Right lobe of liver (tissue), 4 donors: ENCODE data around the gene GPR78.

Source experiments
- POLR2A ChIP-seq: fragments of 450-650 bp; IDR thresholded peaks from one replicate; pipeline ENCODE4 v1.6.1; 2017; ENCODE audit warnings: antibody characterized with exemption, mild to moderate bottlenecking
- TF ChIP-seq, protein P1 (sequence below), 4 donors: fragments of 200-600 bp in 3 of 4; fragments of 450-650 bp in 1 of 4; IDR thresholded peaks; one replicate each; pipeline versions ENCODE4 v1.5.1 to v1.8.0; 2016 to 2022; ENCODE audit warnings: antibody characterized with exemption in 4 of 4, mild to moderate bottlenecking in 2 of 4
- donor health status: DM: no; HTN: no; CAD: no.
- donor health status: DM: no; HTN: no; CAD: no.
- donor health status: DM: no; HTN: yes; CAD: no.

DNA sequence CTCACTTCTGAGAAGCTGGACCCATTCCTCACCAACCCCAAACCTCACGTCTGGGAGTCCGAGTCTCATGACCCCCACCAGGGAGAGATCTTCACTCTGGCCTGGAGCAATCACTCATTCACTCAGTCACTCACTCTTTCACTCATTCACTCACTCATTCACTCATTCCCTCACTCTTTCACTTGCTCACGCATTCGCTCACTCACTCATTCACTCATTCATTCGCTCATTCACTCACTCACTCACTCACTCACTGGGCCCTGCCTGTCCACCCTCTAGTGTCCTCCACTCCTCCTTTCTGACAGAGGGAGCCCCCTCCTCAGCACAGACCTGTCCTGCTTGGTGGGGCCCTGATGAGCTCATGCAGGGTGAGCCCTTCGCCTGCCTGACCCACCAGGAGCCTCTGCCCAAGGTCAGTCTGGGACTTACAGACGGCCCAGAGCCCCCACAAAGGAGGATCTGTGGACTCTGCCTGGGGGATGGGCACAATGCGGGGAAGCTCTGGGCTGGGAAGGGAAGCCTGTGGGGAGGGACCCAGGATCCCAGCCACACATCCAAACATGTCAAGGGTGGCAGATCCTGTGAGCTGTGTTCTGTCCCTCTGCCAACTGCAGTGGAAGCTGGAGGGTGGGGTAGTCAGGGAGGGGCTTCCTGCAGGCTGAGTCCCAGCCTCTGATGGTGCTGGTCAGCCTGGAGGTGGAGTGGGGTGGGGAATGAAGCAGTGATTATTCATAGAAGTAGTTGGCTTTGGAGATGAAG lies 30.8 kb downstream of the GPR78 start:
- TF ChIP-seq, protein P1, sequence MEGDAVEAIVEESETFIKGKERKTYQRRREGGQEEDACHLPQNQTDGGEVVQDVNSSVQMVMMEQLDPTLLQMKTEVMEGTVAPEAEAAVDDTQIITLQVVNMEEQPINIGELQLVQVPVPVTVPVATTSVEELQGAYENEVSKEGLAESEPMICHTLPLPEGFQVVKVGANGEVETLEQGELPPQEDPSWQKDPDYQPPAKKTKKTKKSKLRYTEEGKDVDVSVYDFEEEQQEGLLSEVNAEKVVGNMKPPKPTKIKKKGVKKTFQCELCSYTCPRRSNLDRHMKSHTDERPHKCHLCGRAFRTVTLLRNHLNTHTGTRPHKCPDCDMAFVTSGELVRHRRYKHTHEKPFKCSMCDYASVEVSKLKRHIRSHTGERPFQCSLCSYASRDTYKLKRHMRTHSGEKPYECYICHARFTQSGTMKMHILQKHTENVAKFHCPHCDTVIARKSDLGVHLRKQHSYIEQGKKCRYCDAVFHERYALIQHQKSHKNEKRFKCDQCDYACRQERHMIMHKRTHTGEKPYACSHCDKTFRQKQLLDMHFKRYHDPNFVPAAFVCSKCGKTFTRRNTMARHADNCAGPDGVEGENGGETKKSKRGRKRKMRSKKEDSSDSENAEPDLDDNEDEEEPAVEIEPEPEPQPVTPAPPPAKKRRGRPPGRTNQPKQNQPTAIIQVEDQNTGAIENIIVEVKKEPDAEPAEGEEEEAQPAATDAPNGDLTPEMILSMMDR (IDR thresholded peaks at IDR 0.05), result no peak
- TF ChIP-seq POLR2A, result no peak
